ENCODE measurements around the gene DUSP5.

The DUSP5 gene

DNA sequence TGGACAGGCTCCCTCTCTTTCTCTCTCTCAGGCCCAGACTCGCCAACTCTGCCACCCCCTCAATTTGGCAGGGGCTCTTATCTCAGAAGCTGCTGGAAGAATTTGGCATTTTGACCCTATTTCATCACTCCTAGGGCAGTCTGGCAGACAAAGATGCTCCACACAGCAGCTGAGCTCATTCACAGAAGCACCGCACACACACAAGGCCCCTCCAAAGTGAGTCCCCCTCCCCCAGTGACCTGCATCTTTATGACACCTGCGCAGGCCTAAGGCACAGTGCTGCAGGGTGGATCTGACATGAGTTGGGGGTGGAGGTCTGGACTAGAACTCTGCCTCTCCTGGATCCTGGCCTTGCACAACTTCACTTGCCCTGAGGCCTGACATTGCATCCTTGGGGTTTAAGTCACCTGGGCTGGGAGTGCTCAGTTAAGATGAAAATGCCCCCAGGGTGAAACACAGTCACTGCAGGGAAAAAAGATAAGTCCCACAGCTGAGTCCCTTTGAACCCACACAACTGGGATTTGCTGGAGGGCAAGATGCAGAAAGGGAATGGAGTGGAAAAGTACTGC is 41.1 kb upstream of the DUSP5 start:
- TF ChIP-seq FOXP2 (optimal IDR thresholded peaks at IDR 0.05; ENCODE audit: borderline replicate concordance, extremely low read depth, extremely low read length, insufficient read depth) (no peak), POLR2AphosphoS5 (IDR thresholded peaks at IDR 0.05; ENCODE audit: low read depth, low read length) (no peak), TAF1 (IDR thresholded peaks at IDR 0.05; ENCODE audit: borderline replicate concordance, insufficient read depth, low read length) (no peak), SIN3A (IDR thresholded peaks at IDR 0.05; ENCODE audit: borderline replicate concordance, insufficient read depth, low read length) (no peak)
- TF ChIP-seq, protein P1, sequence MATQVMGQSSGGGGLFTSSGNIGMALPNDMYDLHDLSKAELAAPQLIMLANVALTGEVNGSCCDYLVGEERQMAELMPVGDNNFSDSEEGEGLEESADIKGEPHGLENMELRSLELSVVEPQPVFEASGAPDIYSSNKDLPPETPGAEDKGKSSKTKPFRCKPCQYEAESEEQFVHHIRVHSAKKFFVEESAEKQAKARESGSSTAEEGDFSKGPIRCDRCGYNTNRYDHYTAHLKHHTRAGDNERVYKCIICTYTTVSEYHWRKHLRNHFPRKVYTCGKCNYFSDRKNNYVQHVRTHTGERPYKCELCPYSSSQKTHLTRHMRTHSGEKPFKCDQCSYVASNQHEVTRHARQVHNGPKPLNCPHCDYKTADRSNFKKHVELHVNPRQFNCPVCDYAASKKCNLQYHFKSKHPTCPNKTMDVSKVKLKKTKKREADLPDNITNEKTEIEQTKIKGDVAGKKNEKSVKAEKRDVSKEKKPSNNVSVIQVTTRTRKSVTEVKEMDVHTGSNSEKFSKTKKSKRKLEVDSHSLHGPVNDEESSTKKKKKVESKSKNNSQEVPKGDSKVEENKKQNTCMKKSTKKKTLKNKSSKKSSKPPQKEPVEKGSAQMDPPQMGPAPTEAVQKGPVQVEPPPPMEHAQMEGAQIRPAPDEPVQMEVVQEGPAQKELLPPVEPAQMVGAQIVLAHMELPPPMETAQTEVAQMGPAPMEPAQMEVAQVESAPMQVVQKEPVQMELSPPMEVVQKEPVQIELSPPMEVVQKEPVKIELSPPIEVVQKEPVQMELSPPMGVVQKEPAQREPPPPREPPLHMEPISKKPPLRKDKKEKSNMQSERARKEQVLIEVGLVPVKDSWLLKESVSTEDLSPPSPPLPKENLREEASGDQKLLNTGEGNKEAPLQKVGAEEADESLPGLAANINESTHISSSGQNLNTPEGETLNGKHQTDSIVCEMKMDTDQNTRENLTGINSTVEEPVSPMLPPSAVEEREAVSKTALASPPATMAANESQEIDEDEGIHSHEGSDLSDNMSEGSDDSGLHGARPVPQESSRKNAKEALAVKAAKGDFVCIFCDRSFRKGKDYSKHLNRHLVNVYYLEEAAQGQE (IDR thresholded peaks at IDR 0.05; ENCODE audit: insufficient read depth in 1 of 2, low read depth in 2 of 2, low read length in 2 of 2) = no peak

DNA sequence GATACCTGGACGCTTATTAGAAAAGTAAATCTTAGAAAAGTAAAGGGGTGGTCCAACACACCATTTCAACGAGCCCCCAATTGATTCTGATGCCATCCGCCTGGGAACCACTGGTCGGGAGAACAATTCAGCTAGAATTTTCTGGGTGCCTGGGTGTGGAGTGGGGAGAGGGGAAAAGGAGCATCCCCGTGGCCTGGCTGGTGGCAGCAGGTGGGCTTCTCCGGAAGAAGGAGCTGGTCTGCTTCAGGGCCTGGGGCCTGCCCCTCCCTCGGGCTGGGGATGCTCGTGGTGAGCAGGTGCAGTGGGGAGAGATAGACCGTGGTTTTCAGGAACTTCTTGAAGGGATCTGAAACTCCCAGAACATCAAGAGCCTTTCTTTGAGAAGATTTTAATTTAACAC is 39.9 kb upstream of the DUSP5 start:
- no peak for TF ChIP-seq TAF1 (IDR thresholded peaks at IDR 0.05; ENCODE audit: borderline replicate concordance, insufficient read depth, low read length)
- TF ChIP-seq SIN3A (IDR thresholded peaks at IDR 0.05; ENCODE audit: borderline replicate concordance, insufficient read depth, low read length) = no peak
- TF ChIP-seq, protein P1 (IDR thresholded peaks at IDR 0.05; ENCODE audit: insufficient read depth in 1 of 2, low read depth in 2 of 2, low read length in 2 of 2) = no peak
- no peak for TF ChIP-seq FOXP2 (optimal IDR thresholded peaks at IDR 0.05; ENCODE audit: borderline replicate concordance, extremely low read depth, extremely low read length, insufficient read depth)
- no peak for TF ChIP-seq POLR2AphosphoS5 (IDR thresholded peaks at IDR 0.05; ENCODE audit: low read depth, low read length)

DNA sequence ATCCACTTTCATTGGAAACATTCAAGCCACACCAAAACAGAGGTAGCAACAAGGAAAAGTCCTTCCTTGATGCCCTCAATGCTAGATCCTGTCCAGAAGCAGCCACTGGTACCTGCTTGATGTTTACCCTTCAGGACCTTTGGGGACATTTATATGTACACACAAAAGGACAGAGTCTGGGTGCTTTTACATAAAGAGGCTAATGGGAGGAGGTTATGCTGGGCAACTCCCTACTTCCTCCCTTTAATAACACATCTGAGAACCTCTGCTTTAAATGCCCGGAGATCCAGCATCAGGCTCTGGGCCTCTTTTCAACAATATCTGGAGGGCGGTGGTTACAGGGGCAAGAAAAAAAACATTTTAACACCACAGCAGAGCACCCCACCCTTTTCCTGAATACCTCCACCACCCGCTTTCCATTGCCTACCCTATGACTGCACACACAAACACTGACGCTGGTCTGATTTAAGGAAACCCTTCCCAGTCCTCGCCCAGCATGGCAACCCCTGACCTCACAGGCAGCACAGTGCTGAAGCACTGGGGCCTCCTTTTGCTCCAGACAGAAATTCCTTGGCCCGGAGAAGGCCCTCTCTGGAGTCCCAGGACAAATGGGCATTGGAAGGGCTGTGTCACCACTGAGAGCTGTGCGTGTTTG is 39.3 kb upstream of the DUSP5 start:
- no peak for TF ChIP-seq FOXP2 (optimal IDR thresholded peaks at IDR 0.05; ENCODE audit: borderline replicate concordance, extremely low read depth, extremely low read length, insufficient read depth)

DNA sequence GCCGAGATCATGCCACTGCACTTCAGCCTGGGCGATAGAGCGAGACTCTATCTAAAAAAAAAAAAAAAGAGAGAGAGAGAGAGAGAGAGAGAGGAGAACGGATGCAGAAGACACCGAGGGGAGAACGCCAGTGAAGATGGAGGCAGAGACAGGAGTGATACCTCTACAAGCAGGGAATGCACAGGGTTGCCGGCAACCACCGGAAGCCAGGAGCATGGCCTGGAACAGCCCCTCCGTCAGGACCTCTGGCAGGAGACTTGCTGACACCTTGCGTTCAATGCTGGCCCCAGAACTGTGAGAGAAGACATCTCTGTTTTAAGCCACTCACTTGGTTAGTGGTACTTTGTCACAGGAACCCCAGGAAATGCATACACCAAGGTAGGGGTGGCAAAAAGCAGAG is 38.1 kb upstream of the DUSP5 start:
- no peak for TF ChIP-seq SIN3A (IDR thresholded peaks at IDR 0.05; ENCODE audit: borderline replicate concordance, insufficient read depth, low read length)
- TF ChIP-seq TAF1 (IDR thresholded peaks at IDR 0.05; ENCODE audit: borderline replicate concordance, insufficient read depth, low read length) = no peak
- TF ChIP-seq, protein P1 (IDR thresholded peaks at IDR 0.05; ENCODE audit: insufficient read depth in 1 of 2, low read depth in 2 of 2, low read length in 2 of 2) = no peak
- TF ChIP-seq POLR2AphosphoS5 (IDR thresholded peaks at IDR 0.05; ENCODE audit: low read depth, low read length) = no peak
- TF ChIP-seq FOXP2 (optimal IDR thresholded peaks at IDR 0.05; ENCODE audit: borderline replicate concordance, extremely low read depth, extremely low read length, insufficient read depth) = no peak

DNA sequence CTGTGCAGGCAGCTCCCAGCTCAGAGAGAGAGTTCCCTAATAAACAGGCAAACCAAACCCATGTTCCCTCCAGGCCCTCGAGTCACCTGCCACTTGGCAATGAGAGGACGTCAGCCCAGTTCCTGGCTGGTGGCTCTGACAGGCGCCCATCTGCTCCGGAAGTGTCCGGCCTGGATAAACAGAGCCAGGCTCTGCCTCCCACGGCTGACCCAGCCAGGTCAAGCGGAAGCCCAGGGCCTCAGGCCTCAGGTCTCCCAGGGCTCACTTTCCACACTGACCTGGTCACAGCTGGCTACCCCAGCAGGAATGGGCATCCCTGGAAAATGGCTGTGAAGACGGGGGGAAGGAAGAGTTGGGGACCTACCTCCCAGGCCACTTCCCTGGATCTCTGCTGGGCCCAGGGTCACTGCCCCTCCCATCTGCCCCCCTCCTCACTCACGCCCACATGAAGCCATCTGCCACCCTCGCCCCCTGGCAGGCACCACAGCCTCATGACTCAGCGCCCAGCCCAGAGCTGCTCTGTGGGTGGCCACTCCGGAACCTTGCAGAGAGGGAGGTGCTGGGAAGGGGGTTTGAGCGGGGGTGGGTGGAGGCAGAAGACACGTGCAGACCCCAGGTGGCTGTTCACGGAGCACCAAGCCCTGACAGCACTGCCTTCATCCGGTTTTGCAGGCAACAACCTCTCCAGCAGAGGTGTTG is 37.4 kb upstream of the DUSP5 start:
- TF ChIP-seq TAF1 (IDR thresholded peaks at IDR 0.05; ENCODE audit: borderline replicate concordance, insufficient read depth, low read length) (no peak), POLR2AphosphoS5 (IDR thresholded peaks at IDR 0.05; ENCODE audit: low read depth, low read length) (no peak), FOXP2 (optimal IDR thresholded peaks at IDR 0.05; ENCODE audit: borderline replicate concordance, extremely low read depth, extremely low read length, insufficient read depth) (peak; percentile 89), SIN3A (IDR thresholded peaks at IDR 0.05; ENCODE audit: borderline replicate concordance, insufficient read depth, low read length) (0 out of 2 replicates have a peak, but pooled peaks have one; percentile 50)
- TF ChIP-seq, protein P1 (IDR thresholded peaks at IDR 0.05; ENCODE audit: insufficient read depth in 1 of 2, low read depth in 2 of 2, low read length in 2 of 2) = no peak
